ENCODE data around the gene SLC25A17. TPM values are rescaled to one million over a fixed set of nuclear protein-coding genes. Genes with fewer than 3 reads are reported as not detected.
"Not testable (repeated sequence)": the region's sequence is repeated elsewhere in the genome, so short reads cannot be mapped to it uniquely, and the experiment has no call there.

Gene SLC25A17
- polyA plus RNA-seq, 1 donor, result 18.1 TPM

GRCh38 chr22:40799008-40799407 lies 20.1 kb downstream of the SLC25A17 start:
- no peaks in the 10 kb centered on the region for H3K9me3 ChIP-seq (ENCODE audit: control insufficient read depth, low read depth, low read length)
- H3K27ac ChIP-seq (ENCODE audit: low read length), result no peak overlapping the region
- H3K27me3 ChIP-seq (ENCODE audit: control insufficient read depth, insufficient read depth, low read length), result no peaks in the 10 kb centered on the region
- no peaks in the 10 kb centered on the region for H3K36me3 ChIP-seq (ENCODE audit: control insufficient read depth, insufficient read depth, low read length)
- 62% methylated on average over 2 of the region's 3 CpGs for WGBS (ENCODE audit: insufficient coverage, low lambda C conversion rate)
- H3K4me3 ChIP-seq (ENCODE audit: low read length), result no peak overlapping the region
- DNase-seq, result no peak
- H3K4me1 ChIP-seq (ENCODE audit: control insufficient read depth, insufficient read depth, low read length), result no peaks in the 10 kb centered on the region

- no peak overlapping the region for H3K4me3 ChIP-seq (ENCODE audit: low read length)
- H3K9me3 ChIP-seq (ENCODE audit: control insufficient read depth, low read depth, low read length), result no peaks in the 10 kb centered on the region
- no CpG with 5 or more reads among the region's 1 CpG for WGBS (ENCODE audit: insufficient coverage, low lambda C conversion rate)
- no peaks in the 10 kb centered on the region for H3K36me3 ChIP-seq (ENCODE audit: control insufficient read depth, insufficient read depth, low read length)
- DNase-seq, result no peak
- no peak overlapping the region for H3K27ac ChIP-seq (ENCODE audit: low read length)
- H3K4me1 ChIP-seq (ENCODE audit: control insufficient read depth, insufficient read depth, low read length), result no peaks in the 10 kb centered on the region
- no peaks in the 10 kb centered on the region for H3K27me3 ChIP-seq (ENCODE audit: control insufficient read depth, insufficient read depth, low read length)
Observed at GRCh38 chr22:40797427-40797826, 21.7 kb downstream of the SLC25A17 start.

- no peak for DNase-seq
- WGBS (ENCODE audit: insufficient coverage, low lambda C conversion rate), result 100% methylated on average over 1 of the region's 2 CpGs
- Histone ChIP-seq H3K4me1 (ENCODE audit: control insufficient read depth, insufficient read depth, low read length) (no peaks in the 10 kb centered on the region), H3K27ac (ENCODE audit: low read length) (no peak overlapping the region), H3K9me3 (ENCODE audit: control insufficient read depth, low read depth, low read length) (no peaks in the 10 kb centered on the region), H3K27me3 (ENCODE audit: control insufficient read depth, insufficient read depth, low read length) (no peaks in the 10 kb centered on the region), H3K4me3 (ENCODE audit: low read length) (no peak overlapping the region), H3K36me3 (ENCODE audit: control insufficient read depth, insufficient read depth, low read length) (peaks cover 4% of the 10 kb centered on the region)
Observed at GRCh38 chr22:40792451-40792850, 26.7 kb downstream of the SLC25A17 start.

GRCh38 chr22:40791241-40791640 lies 27.9 kb downstream of the SLC25A17 start:
- Histone ChIP-seq H3K36me3 (ENCODE audit: control insufficient read depth, insufficient read depth, low read length) (peaks cover 6% of the 10 kb centered on the region), H3K4me3 (ENCODE audit: low read length) (no peak overlapping the region)

GRCh38 chr22:40789131-40789530 lies 30.0 kb downstream of the SLC25A17 start:
- Histone ChIP-seq H3K27me3 (ENCODE audit: control insufficient read depth, insufficient read depth, low read length) (no peaks in the 10 kb centered on the region), H3K36me3 (ENCODE audit: control insufficient read depth, insufficient read depth, low read length) (peaks cover 8% of the 10 kb centered on the region), H3K9me3 (ENCODE audit: control insufficient read depth, low read depth, low read length) (no peaks in the 10 kb centered on the region), H3K4me3 (ENCODE audit: low read length) (no peak overlapping the region), H3K27ac (ENCODE audit: low read length) (no peak overlapping the region), H3K4me1 (ENCODE audit: control insufficient read depth, insufficient read depth, low read length) (no peaks in the 10 kb centered on the region)
- DNase-seq, result no peak
- WGBS (ENCODE audit: insufficient coverage, low lambda C conversion rate), result no CpG with 5 or more reads among the region's 22 CpGs

More at GRCh38 chr22:40791241-40791640, 27.9 kb downstream of the SLC25A17 start:
- H3K27me3 ChIP-seq (ENCODE audit: control insufficient read depth, insufficient read depth, low read length), result no peaks in the 10 kb centered on the region
- DNase-seq, result no peak
- no peak overlapping the region for H3K27ac ChIP-seq (ENCODE audit: low read length)
- H3K9me3 ChIP-seq (ENCODE audit: control insufficient read depth, low read depth, low read length), result no peaks in the 10 kb centered on the region
- no peaks in the 10 kb centered on the region for H3K4me1 ChIP-seq (ENCODE audit: control insufficient read depth, insufficient read depth, low read length)

GRCh38 chr22:40782521-40782920 lies 36.6 kb downstream of the SLC25A17 start:
- no CpG with 5 or more reads among the region's 3 CpGs for WGBS (ENCODE audit: insufficient coverage, low lambda C conversion rate)
- H3K36me3 ChIP-seq (ENCODE audit: control insufficient read depth, insufficient read depth, low read length), result peaks cover 13% of the 10 kb centered on the region
- no peak overlapping the region for H3K27ac ChIP-seq (ENCODE audit: low read length)
- no peaks in the 10 kb centered on the region for H3K9me3 ChIP-seq (ENCODE audit: control insufficient read depth, low read depth, low read length)
- H3K4me1 ChIP-seq (ENCODE audit: control insufficient read depth, insufficient read depth, low read length), result no peaks in the 10 kb centered on the region
- H3K4me3 ChIP-seq (ENCODE audit: low read length), result no peak overlapping the region
- no peak for DNase-seq
- no peaks in the 10 kb centered on the region for H3K27me3 ChIP-seq (ENCODE audit: control insufficient read depth, insufficient read depth, low read length)

GRCh38 chr22:40781749-40782148 lies 37.4 kb downstream of the SLC25A17 start:
- H3K4me3 ChIP-seq (ENCODE audit: low read length); H3K27ac ChIP-seq (ENCODE audit: low read length); H3K9me3 ChIP-seq (ENCODE audit: control insufficient read depth, low read depth, low read length); H3K4me1 ChIP-seq (ENCODE audit: control insufficient read depth, insufficient read depth, low read length); H3K27me3 ChIP-seq (ENCODE audit: control insufficient read depth, insufficient read depth, low read length); DNase-seq: not testable (repeated sequence)
- peaks cover 17% of the 10 kb centered on the region for H3K36me3 ChIP-seq (ENCODE audit: control insufficient read depth, insufficient read depth, low read length)
- no CpG with 5 or more reads among the region's 14 CpGs for WGBS (ENCODE audit: insufficient coverage, low lambda C conversion rate)

GRCh38 chr22:40769761-40770160 lies 49.4 kb downstream of the SLC25A17 start:
- Histone ChIP-seq H3K4me1 (ENCODE audit: control insufficient read depth, insufficient read depth, low read length) (no peaks in the 10 kb centered on the region), H3K36me3 (ENCODE audit: control insufficient read depth, insufficient read depth, low read length) (peaks cover 35% of the 10 kb centered on the region), H3K4me3 (ENCODE audit: low read length) (no peak overlapping the region), H3K9me3 (ENCODE audit: control insufficient read depth, low read depth, low read length) (no peaks in the 10 kb centered on the region), H3K27me3 (ENCODE audit: control insufficient read depth, insufficient read depth, low read length) (no peaks in the 10 kb centered on the region), H3K27ac (ENCODE audit: low read length) (no peak overlapping the region)
- DNase-seq, result no peak
- 100% methylated on average over 1 of the region's 6 CpGs for WGBS (ENCODE audit: insufficient coverage, low lambda C conversion rate)

GRCh38 chr22:40768206-40768605 lies 50.9 kb downstream of the SLC25A17 start:
- Histone ChIP-seq H3K27me3 (ENCODE audit: control insufficient read depth, insufficient read depth, low read length) (no peaks in the 10 kb centered on the region), H3K4me1 (ENCODE audit: control insufficient read depth, insufficient read depth, low read length) (no peaks in the 10 kb centered on the region), H3K36me3 (ENCODE audit: control insufficient read depth, insufficient read depth, low read length) (peaks cover 27% of the 10 kb centered on the region), H3K4me3 (ENCODE audit: low read length) (no peak overlapping the region), H3K27ac (ENCODE audit: low read length) (no peak overlapping the region), H3K9me3 (ENCODE audit: control insufficient read depth, low read depth, low read length) (no peaks in the 10 kb centered on the region)
- 80% methylated on average over 1 of the region's 1 CpG for WGBS (ENCODE audit: insufficient coverage, low lambda C conversion rate)
- DNase-seq, result no peak

GRCh38 chr22:40766956-40767355 lies 52.2 kb downstream of the SLC25A17 start:
- H3K27me3 ChIP-seq (ENCODE audit: control insufficient read depth, insufficient read depth, low read length), result no peaks in the 10 kb centered on the region
- no peak overlapping the region for H3K27ac ChIP-seq (ENCODE audit: low read length)
- peaks cover 19% of the 10 kb centered on the region for H3K36me3 ChIP-seq (ENCODE audit: control insufficient read depth, insufficient read depth, low read length)
- no peaks in the 10 kb centered on the region for H3K4me1 ChIP-seq (ENCODE audit: control insufficient read depth, insufficient read depth, low read length)
- no peaks in the 10 kb centered on the region for H3K9me3 ChIP-seq (ENCODE audit: control insufficient read depth, low read depth, low read length)
- H3K4me3 ChIP-seq (ENCODE audit: low read length), result no peak overlapping the region
- no CpG with 5 or more reads among the region's 2 CpGs for WGBS (ENCODE audit: insufficient coverage, low lambda C conversion rate)
- DNase-seq, result no peak

GRCh38 chr22:40764763-40765441 lies 54.2 kb downstream of the SLC25A17 start:
- WGBS (ENCODE audit: insufficient coverage, low lambda C conversion rate), result no CpG with 5 or more reads among the region's 6 CpGs
- H3K9me3 ChIP-seq (ENCODE audit: control insufficient read depth, low read depth, low read length), result no peaks in the 10 kb centered on the region
- no peak overlapping the region for H3K4me3 ChIP-seq (ENCODE audit: low read length)
- H3K27me3 ChIP-seq (ENCODE audit: control insufficient read depth, insufficient read depth, low read length), result no peaks in the 10 kb centered on the region
- H3K27ac ChIP-seq (ENCODE audit: low read length), result no peak overlapping the region
- H3K36me3 ChIP-seq (ENCODE audit: control insufficient read depth, insufficient read depth, low read length), result peaks cover 9% of the 10 kb centered on the region
- DNase-seq, result no peak
- H3K4me1 ChIP-seq (ENCODE audit: control insufficient read depth, insufficient read depth, low read length), result no peaks in the 10 kb centered on the region
